Astrocyte of the hippocampus (primary cell): Measurements from ENCODE around the gene CEBPG.

Experiments used
- DNase-seq: peaks from one replicate; pipeline ENCODE4 v3.0.0; 2011; ENCODE audit warnings: low read depth, low spot score

CEBPG gene

GRCh38 chr19:33394723-33395560 is 21.4 kb downstream of the CEBPG start:
- no peak for DNase-seq

DNA sequence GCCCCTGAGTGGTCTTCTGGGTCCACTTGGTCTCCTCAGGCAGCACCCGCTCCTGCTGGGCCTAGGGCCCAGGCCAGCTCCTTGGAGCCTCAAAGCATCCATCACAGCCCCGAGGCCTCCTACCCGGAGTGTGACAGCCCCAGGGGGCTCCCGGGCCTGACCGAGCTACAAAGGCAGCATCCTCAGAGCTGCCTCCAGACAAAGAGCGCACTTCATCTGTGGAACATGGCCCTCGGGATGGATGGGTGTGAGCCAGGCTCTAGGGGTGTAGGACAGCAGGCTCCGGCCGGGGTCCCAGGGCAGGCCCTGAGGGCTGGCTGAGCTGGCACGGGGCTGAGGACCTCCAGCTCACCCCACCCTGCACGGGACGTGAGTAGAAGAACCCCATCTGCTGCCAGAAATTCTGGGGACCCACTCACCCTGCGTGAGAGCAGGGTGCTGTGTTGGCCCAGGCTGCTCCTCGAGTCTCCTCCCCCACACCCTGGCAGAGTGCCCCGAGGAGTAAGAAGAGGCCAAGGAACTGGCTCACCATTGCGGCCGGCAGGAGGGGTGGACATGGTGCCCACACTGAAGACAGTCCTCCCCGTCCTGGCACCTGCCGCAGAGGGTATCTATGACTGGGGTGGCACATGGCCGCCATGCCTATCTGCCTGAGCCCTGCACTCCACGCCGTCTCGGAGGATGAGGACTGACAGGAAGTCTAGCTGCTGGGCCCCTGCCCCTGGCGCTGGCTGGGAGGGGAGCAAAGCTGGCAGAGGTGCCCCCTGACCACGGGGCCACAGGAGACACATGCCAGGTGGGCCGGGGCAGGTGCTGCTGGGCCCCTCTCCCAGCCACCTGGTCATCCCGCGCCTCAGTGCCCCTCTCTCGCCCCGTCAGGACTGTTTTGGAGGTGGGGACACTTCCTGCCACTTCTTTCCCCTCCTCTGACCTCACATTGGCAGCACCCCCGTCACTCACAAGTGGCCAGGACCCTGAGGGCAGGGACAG is 22.3 kb downstream of the CEBPG start:
- DNase-seq, result peak; percentile 72

DNA sequence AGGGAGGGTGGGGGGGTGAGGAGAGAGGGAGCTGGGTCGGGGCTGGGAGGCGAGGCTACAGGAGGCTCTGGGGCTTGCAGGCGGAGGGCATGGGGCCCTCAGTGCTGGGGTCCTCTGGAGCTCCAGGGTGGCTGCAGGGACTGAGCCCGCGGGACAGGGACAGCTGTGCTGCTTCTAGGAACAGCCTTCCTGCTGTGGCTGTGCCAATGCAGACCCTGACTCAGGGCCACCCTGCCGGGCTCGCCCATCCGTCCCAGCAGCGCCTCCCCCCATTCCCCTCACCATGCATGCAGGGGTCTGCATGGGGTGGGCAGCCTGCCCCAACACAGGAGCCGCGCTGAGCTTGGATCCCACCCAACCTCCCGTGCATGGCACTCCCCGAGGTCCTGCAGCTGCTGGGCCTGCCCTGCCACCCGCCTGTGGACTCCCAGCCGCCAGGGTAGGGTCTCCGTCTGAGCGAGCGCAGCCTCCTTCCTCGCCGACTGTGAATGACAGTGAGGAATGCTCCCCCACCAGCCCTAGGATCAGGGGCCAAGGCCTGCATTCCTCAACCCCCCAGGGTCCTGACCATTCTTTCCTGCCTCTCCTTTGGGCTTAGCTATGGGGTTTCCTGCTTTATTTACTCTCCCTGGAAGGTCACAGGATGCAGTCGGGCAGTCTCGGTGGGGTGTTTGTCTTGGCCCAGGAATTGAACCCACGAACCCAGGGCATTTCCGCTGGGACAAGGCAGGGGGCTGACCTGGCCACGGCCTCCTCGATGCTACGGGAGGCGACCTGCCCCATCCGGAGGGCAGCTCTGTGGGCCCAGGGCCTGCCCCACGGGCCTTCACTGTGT is 23.4 kb downstream of the CEBPG start:
- DNase-seq, result peak; percentile 56

- no peak for DNase-seq
Measured at GRCh38 chr19:33397536-33398360, 24.2 kb downstream of the CEBPG start.

GRCh38 chr19:33398361-33399060 is 25.0 kb downstream of the CEBPG start:
- DNase-seq, result no peak

DNA sequence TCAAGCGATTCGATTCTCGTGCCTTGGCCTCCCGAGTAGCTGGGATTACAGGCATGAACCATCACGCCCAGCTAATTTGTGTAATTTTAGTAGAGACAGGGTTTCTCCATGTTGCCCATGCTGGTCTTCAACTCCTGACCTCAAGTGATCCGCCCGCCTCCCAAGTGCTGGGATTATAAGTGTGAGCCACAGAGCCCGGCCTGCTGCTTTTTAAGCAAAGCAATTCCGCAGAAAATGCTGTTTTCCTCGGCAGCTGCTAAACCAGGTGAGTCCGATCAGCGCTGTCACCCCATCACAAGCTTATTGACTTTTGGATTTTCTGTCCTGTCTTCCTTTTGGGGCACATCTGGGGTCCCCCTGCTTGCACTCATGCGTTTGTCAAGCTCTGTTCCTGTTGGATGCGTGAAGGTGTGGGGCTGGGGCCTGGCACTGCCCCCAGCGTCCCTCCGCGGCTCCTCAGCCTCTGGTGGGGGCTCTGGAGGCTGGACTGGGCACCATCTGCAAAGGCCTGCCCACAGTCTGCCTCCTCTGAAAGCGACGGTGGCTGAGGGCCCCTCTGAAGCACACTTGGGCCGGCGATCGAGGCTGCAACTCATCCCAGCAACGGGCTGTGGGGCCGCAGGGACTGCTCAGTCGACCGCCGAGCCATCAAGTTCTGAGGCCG is 25.7 kb downstream of the CEBPG start:
- no peak for DNase-seq

DNA sequence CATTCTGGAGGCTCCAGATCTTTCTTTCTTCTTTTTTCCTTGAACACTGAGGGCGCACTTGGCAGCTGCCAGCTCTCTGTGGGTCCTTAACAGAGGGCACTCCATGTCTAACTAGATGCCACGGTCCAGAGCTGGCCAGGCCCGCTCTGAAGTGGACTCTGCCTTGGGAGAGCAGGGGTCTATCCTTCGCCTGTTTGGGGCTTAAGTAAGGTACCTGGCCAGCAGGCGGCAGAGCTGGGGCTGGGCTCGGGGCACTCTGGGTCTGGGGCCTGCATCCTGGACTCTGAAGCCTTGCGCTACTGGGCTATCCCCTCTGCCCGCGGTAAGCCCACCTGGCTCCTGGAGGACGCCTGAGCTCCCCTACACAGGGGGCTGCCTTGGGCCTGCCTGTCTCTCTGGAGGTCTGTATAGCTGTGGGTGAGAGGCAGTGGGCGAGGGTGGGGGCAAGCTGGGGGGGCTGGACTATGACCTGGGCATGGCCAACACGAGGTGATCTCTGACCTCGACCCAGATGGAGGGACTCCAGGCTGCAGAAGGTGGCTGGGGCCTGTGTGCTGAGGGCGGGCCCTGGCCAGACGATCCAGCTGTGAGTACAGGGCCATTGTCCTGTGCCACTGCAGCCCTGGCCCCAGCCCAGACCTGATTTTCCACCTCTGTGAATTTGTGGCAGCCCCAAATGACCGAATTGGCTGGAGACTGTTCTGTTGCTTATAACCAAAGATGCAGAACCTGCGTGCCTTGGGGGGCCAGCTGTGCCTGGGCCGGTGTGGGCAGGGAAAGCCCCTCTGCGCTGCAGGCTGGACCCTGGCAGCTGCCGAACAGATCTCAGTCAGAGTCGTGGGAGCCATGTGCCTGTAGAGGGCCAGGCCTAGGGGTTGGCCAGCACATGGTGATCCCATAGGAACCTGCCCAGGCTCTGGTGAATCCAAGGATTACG is 26.5 kb downstream of the CEBPG start:
- no peak for DNase-seq

DNA sequence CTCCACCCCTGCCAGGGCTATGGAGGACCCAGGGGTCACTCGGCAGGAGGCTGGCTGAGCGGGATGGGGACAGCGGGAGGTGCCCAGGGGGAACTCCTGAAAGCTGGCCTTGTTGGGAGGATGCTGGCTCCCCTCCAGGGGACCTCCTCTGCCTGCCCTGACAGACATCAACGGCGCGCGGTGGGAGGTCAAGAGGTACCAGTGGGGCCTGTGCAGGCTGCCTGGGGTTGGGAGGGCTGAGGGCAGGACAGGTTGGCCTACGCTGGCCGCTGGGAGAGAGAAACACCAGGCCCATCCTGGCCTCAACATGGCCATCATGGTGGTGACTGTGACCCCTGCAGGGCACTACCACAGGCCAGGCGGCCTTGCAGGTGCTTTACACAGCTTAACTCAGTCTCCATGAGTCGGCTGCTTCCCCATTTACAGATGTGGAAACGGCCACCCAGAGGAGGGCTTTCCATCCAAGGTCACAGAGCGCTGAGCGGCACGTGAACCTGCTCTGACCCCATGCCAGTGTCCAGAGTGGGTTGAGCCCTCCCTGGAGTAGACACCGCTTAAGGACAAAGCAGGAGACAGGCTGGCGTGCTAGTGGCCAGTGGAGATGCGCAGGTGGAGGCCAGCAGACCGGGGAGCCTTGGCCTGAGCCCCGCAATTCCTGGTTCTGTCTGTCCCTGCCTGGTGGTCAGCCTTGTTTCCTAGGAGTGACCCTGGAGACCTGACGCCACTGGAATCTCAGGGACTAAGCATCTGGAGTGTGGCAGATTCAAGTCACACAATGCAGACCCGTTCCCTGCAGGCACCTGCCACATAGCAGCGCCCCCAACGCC is 27.6 kb downstream of the CEBPG start:
- no peak for DNase-seq

- no peak for DNase-seq
Measured at GRCh38 chr19:33401683-33402420, 28.3 kb downstream of the CEBPG start.

GRCh38 chr19:33402421-33403220 is 29.1 kb downstream of the CEBPG start:
- no peak for DNase-seq

- DNase-seq, result no peak
Measured at GRCh38 chr19:33403221-33403972, 29.9 kb downstream of the CEBPG start.

DNA sequence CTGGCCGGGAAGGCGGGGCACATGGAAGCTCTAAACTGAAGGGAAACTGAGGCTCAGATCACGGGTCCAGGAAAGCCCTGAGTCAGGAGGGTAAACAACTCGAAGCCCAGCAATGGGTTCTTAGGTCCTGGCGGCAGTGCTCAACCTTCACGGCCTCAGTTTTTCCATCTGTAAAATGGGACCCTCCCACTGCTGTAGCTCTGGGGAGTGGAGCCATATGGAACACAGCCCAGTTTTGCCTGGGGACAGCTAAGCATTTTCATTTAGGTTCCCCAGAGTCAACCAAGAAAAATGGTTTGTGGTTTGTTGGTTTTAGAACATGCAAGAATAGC is 30.4 kb downstream of the CEBPG start:
- no peak for DNase-seq

- DNase-seq, result no peak
Measured at GRCh38 chr19:33404506-33405253, 31.2 kb downstream of the CEBPG start.

GRCh38 chr19:33405254-33405552 is 31.7 kb downstream of the CEBPG start:
- no peak for DNase-seq
